HCT116 (cell line): ENCODE measurements around the gene ZSCAN2. TPM values are rescaled to one million over a fixed set of nuclear protein-coding genes. Genes with fewer than 3 reads are reported as not detected.

ENCODE experiments used
- ATAC-seq: fragments of 200-7000 bp; cut with Tn5 transposase; 2 replicates; pipeline ENCODE4 v1.9.1; 2020; ENCODE audit warnings: mild to moderate bottlenecking, moderate library complexity
- BruUV-seq: library from RNA; stranded (reverse); fragments of 400-500 nt; replicated peaks from 2 replicates; lab custom pipeline; 2021; lab: Mats Ljungman, UMichigan
- CTCF ChIA-PET: fragments of 300-600 bp; sonication (Branson Sonifier 250); formaldehyde crosslinking; loops from one replicate; lab custom pipeline; 2021; ENCODE audit warnings: antibody characterized with exemption; lab: Charles Lee
- POLR2A ChIA-PET: fragments of 300-600, 350-600 bp; sonication (Branson Sonifier 250); formaldehyde crosslinking; loops from one replicate; lab custom pipeline; 2021; ENCODE audit warnings: antibody characterized with exemption; lab: Charles Lee
- RAD21 ChIA-PET, 2 experiments: fragments of 300-600 bp; sonication (Branson Sonifier 250); formaldehyde crosslinking; loops; one replicate each; lab custom pipeline; 2023; ENCODE audit warnings: low total read pairs in 2 of 2; ENCODE audit not compliant: uncharacterized antibody in 2 of 2, unreplicated experiment in 2 of 2, low non-redundant PET in 1 of 2; lab: Charles Lee
- DNase-seq: peaks from one replicate; pipeline ENCODE4 v3.0.0-alpha.2; 2010; ENCODE audit warnings: low read depth, low spot score
- H2AFZ ChIP-seq: fragments of 200-600 bp; shearing (Covaris generic), sonication (generic); 2 replicates; pipeline ENCODE4 v1.6.1; 2017; ENCODE audit warnings: low read depth, mixed run types, mixed read lengths, antibody characterized with exemption, low read length; ENCODE audit not compliant: poor library complexity, severe bottlenecking
- H3K27ac ChIP-seq: 2 replicates; pipeline ENCODE4 v1.5.1; 2012; ENCODE audit warnings: low read depth, low read length
- H3K27me3 ChIP-seq: fragments of 200-600 bp; sonication (generic); 2 replicates; pipeline ENCODE4 v1.6.1; 2016; ENCODE audit warnings: mixed run types, low read length, mixed read lengths; ENCODE audit not compliant: insufficient read depth
- H3K36me3 ChIP-seq, 2 experiments: fragments of 200-500 bp in 1 of 2; fragments of 200-600 bp in 1 of 2; sonication (Bioruptor generic) in 1 of 2; sonication (generic) in 1 of 2; 2 replicates each; pipeline versions ENCODE4 v1.5.1 to v1.6.1; 2014 to 2016; ENCODE audit warnings: low read length in 2 of 2, inconsistent platforms in 1 of 2, mixed read lengths in 1 of 2, mixed run types in 1 of 2; ENCODE audit not compliant: insufficient read depth in 2 of 2, control insufficient read depth in 1 of 2
- H3K4me1 ChIP-seq, 2 experiments: fragments of 200-600 bp in 1 of 2; sonication (generic) in 1 of 2; 2 replicates each; pipeline versions ENCODE4 v1.5.1 to v1.6.1; 2012 to 2017; ENCODE audit warnings: low read length in 2 of 2, inconsistent platforms in 1 of 2, mild to moderate bottlenecking in 1 of 2, mixed read lengths in 1 of 2, mixed run types in 1 of 2, moderate library complexity in 1 of 2; ENCODE audit not compliant: insufficient read depth in 2 of 2, control insufficient read depth in 1 of 2
- H3K4me2 ChIP-seq: fragments of 200-600 bp; sonication (generic); 2 replicates; pipeline ENCODE4 v1.6.1; 2017; ENCODE audit warnings: mixed run types, low read length, mixed read lengths
- H3K4me3 ChIP-seq, 2 experiments: fragments of 200-600 bp in 1 of 2; sonication (generic) in 1 of 2; replicated peaks in 1 of 2; 2 replicates each; pipeline ENCODE4 v1.5.1; 2011 to 2016; ENCODE audit warnings: low read length in 2 of 2, control low read depth in 1 of 2, low read depth in 1 of 2, mild to moderate bottlenecking in 1 of 2, mixed read lengths in 1 of 2, mixed run types in 1 of 2
- H3K79me2 ChIP-seq: fragments of 200-600 bp; sonication (generic); 2 replicates; pipeline ENCODE4 v1.6.1; 2017; ENCODE audit warnings: mild to moderate bottlenecking, mixed run types, low read length, moderate library complexity, mixed read lengths; ENCODE audit not compliant: insufficient read depth
- H3K9ac ChIP-seq: fragments of 200-600 bp; sonication (generic); 2 replicates; pipeline ENCODE4 v1.6.1; 2016; ENCODE audit warnings: low read length, mixed read lengths
- H3K9me2 ChIP-seq: fragments of 200-600 bp; sonication (generic), shearing (Covaris generic); 2 replicates; pipeline ENCODE4 v1.6.1; 2017; ENCODE audit warnings: mixed run types, mild to moderate bottlenecking, moderate library complexity; ENCODE audit not compliant: insufficient read depth
- H3K9me3 ChIP-seq, 2 experiments: fragments of 200-500 bp in 1 of 2; fragments of 200-600 bp in 1 of 2; sonication (Bioruptor generic) in 1 of 2; sonication (generic) in 1 of 2; 2 replicates each; pipeline ENCODE4 v1.6.1; 2014 to 2017; ENCODE audit warnings: low read length in 2 of 2, mixed read lengths in 2 of 2, inconsistent platforms in 1 of 2, low read depth in 1 of 2, mild to moderate bottlenecking in 1 of 2, mixed run types in 1 of 2, moderate library complexity in 1 of 2; ENCODE audit not compliant: control insufficient read depth in 1 of 2, insufficient read depth in 1 of 2
- H4K20me1 ChIP-seq: fragments of 200-600 bp; sonication (generic), shearing (Covaris generic); 2 replicates; pipeline ENCODE4 v1.6.1; 2017; ENCODE audit warnings: mixed run types, mild to moderate bottlenecking, moderate library complexity; ENCODE audit not compliant: insufficient read depth
- ATF3 ChIP-seq: IDR thresholded peaks from 2 replicates; pipeline ENCODE4 v1.6.1; 2012
- CEBPB ChIP-seq: IDR thresholded peaks from 2 replicates; pipeline ENCODE4 v1.6.1; 2012; ENCODE audit warnings: low read depth
- CTCF ChIP-seq, 3 experiments: fragments of 200-600 bp in 1 of 3; sonication (generic) in 1 of 3; IDR thresholded peaks in 2 of 3; conservative IDR thresholded peaks in 1 of 3; 2 replicates each; pipeline ENCODE4 v1.5.1; 2012 to 2017; ENCODE audit warnings: low read depth in 2 of 3, low read length in 2 of 3, antibody characterized with exemption in 1 of 3, borderline replicate concordance in 1 of 3, control low read depth in 1 of 3, mild to moderate bottlenecking in 1 of 3, mixed read lengths in 1 of 3, mixed run types in 1 of 3, moderate library complexity in 1 of 3; ENCODE audit not compliant: insufficient read depth in 1 of 3
- EGR1 ChIP-seq: IDR thresholded peaks from 2 replicates; pipeline ENCODE4 v1.6.1; 2012; ENCODE audit warnings: low read depth
- ELF1 ChIP-seq: IDR thresholded peaks from 2 replicates; pipeline ENCODE4 v1.6.1; 2012; ENCODE audit warnings: low read depth, borderline replicate concordance
- EZH2 ChIP-seq: fragments of 200-600 bp; sonication (generic); IDR thresholded peaks from 2 replicates; pipeline ENCODE4 v1.6.1; 2017; ENCODE audit warnings: antibody characterized with exemption, mixed run types
- EZH2phosphoT487 ChIP-seq: fragments of 200-600 bp; IDR thresholded peaks from 2 replicates; pipeline ENCODE4 v1.6.1; 2018; ENCODE audit warnings: antibody characterized with exemption, borderline replicate concordance
- FOSL1 ChIP-seq: IDR thresholded peaks from 2 replicates; pipeline ENCODE4 v1.6.1; 2012; ENCODE audit warnings: low read depth
- JUND ChIP-seq: IDR thresholded peaks from 2 replicates; pipeline ENCODE4 v1.6.1; 2012
- MAX ChIP-seq: IDR thresholded peaks from 2 replicates; pipeline ENCODE4 v1.6.1; 2012
- POLR2A ChIP-seq: IDR thresholded peaks from 2 replicates; pipeline ENCODE4 v1.7.0; 2011; ENCODE audit warnings: borderline replicate concordance; ENCODE audit not compliant: insufficient read depth, insufficient read length; ENCODE audit errors: extremely low read depth
- RAD21 ChIP-seq: IDR thresholded peaks from 2 replicates; pipeline ENCODE4 v1.6.1; 2012; ENCODE audit warnings: low read depth, mild to moderate bottlenecking
- REST ChIP-seq: IDR thresholded peaks from 2 replicates; pipeline ENCODE4 v1.6.1; 2012; ENCODE audit warnings: low read depth
- SIN3A ChIP-seq: IDR thresholded peaks from 2 replicates; pipeline ENCODE4 v1.6.1; 2012; ENCODE audit warnings: low read depth
- SRF ChIP-seq: IDR thresholded peaks from 2 replicates; pipeline ENCODE4 v1.6.1; 2012; ENCODE audit warnings: low read depth
- TCF7L2 ChIP-seq: IDR thresholded peaks from 2 replicates; pipeline ENCODE4 v1.7.0; 2011; ENCODE audit warnings: borderline replicate concordance, inconsistent platforms; ENCODE audit not compliant: insufficient read depth, insufficient read length; ENCODE audit errors: extremely low read depth
- YY1 ChIP-seq: IDR thresholded peaks from 2 replicates; pipeline ENCODE4 v1.6.1; 2011; ENCODE audit warnings: low read length, low read depth, moderate library complexity, mild to moderate bottlenecking; ENCODE audit not compliant: insufficient replicate concordance; ENCODE audit errors: extremely low read depth
- ZBTB33 ChIP-seq: IDR thresholded peaks from 2 replicates; pipeline ENCODE4 v1.6.1; 2011; ENCODE audit warnings: mild to moderate bottlenecking, low read length, moderate library complexity; ENCODE audit not compliant: insufficient replicate concordance; ENCODE audit errors: extremely low read depth
- ZFX ChIP-seq: fragments of 450-650 bp; IDR thresholded peaks from 2 replicates; pipeline ENCODE4 v1.6.1; 2017
- ZNF274 ChIP-seq: fragments of 200-500 bp; sonication (Bioruptor generic); IDR thresholded peaks from 2 replicates; pipeline ENCODE4 v1.6.1; 2014; ENCODE audit warnings: mild to moderate bottlenecking, low read depth, low read length, inconsistent platforms
- intact Hi-C: fragments of 100-400 bp; cut with micrococcal nuclease; formaldehyde crosslinking; loops from 2 replicates; pipeline ENCODE4 v1.10.0; 2022
- total RNA-seq: library from RNA; stranded (reverse); gene quantifications from one replicate; pipeline ENCODE4 v1.2.1, GENCODE V29; 2021; ENCODE audit not compliant: unreplicated experiment

Gene ZSCAN2
- total RNA-seq, 1 experiment from 2014 or later: 15.5 TPM

- RAD21 ChIA-PET: no interaction called here
- DNase-seq: no peak
- no peak overlapping the region for H2AFZ ChIP-seq
Measured at GRCh38 chr15:84586696-84587095, 14.1 kb upstream of the ZSCAN2 start.

More at GRCh38 chr15:84586696-84587095, 14.1 kb upstream of the ZSCAN2 start:
- intact Hi-C loops: loop anchor here (5.0 kb wide), 2 partner anchors 341 to 456 kb away; no protein-coding TSS in a partner anchor
- no peak overlapping the region for H3K4me3 ChIP-seq
- H3K27me3 ChIP-seq: no peaks in the 10 kb centered on the region
- no peaks in the 10 kb centered on the region for H3K9me2 ChIP-seq
- POLR2A ChIA-PET: no interaction called here
- H3K4me1 ChIP-seq: peaks cover 0 to 16% of the 10 kb centered on the region in 2 experiments; a peak in 2 of 4 replicates
- no peaks in the 10 kb centered on the region; a peak in 1 of 4 replicates for H3K9me3 ChIP-seq
- ATAC-seq: no peak
- no peaks in the 10 kb centered on the region for H4K20me1 ChIP-seq
- no peaks in the 10 kb centered on the region for H3K36me3 ChIP-seq
- TF ChIP-seq POLR2A: no peak
- TF ChIP-seq EZH2: no peak
- no peak for TF ChIP-seq ATF3
- no peak for TF ChIP-seq RAD21
- TF ChIP-seq ZBTB33: no peak
- no peak for TF ChIP-seq SRF
- TF ChIP-seq SIN3A: no peak
- no peak for TF ChIP-seq ZFX
- TF ChIP-seq EGR1: no peak
- TF ChIP-seq CEBPB: no peak
- no peak for TF ChIP-seq FOSL1
- no peak for TF ChIP-seq CTCF (IDR thresholded peaks at IDR 0.05 in 2 of 3, conservative IDR thresholded peaks at IDR 0.05 in 1 of 3; ENCODE audit: borderline replicate concordance in 1 of 3, insufficient read depth in 1 of 3, low read depth in 2 of 3, low read length in 2 of 3)
- TF ChIP-seq TCF7L2: no peak
- no peak for TF ChIP-seq JUND
- no peak for TF ChIP-seq ELF1
- no peak for TF ChIP-seq ZNF274
- TF ChIP-seq REST: no peak
- TF ChIP-seq EZH2phosphoT487: no peak
- TF ChIP-seq YY1: no peak
- TF ChIP-seq MAX: no peak
- TF ChIP-seq, all 23 proteins: peak for 0
- CTCF ChIA-PET: interaction anchor here (0.7 kb wide), 1 partner anchor 16 kb away, joined by 3 read pairs; no protein-coding TSS in a partner anchor
- Histone ChIP-seq H3K79me2 (no peaks in the 10 kb centered on the region), H3K4me2 (no peak overlapping the region), H3K27ac (no peak overlapping the region), H3K9ac (no peak overlapping the region)
- no TSS peak for BruUV-seq
